Cerebellar nuclear complex (tissue), 1 donor: Measurements from ENCODE around the gene STX1A.
A peak's percentile ranks its signal among the peaks of the same experiment; 100 is the strongest.
"Not testable (repeated sequence)": the region's sequence is repeated elsewhere in the genome, so short reads cannot be mapped to it uniquely, and the experiment has no call there.

Source experiments
- DNase-seq, 2 experiments: peaks; one replicate each; lab custom pipeline; 2025; lab: John Stamatoyannopoulos, UW

Gene STX1A

GRCh38 chr7:73735528-73735905 is 16.0 kb upstream of the STX1A start:
- no peak for DNase-seq

DNA sequence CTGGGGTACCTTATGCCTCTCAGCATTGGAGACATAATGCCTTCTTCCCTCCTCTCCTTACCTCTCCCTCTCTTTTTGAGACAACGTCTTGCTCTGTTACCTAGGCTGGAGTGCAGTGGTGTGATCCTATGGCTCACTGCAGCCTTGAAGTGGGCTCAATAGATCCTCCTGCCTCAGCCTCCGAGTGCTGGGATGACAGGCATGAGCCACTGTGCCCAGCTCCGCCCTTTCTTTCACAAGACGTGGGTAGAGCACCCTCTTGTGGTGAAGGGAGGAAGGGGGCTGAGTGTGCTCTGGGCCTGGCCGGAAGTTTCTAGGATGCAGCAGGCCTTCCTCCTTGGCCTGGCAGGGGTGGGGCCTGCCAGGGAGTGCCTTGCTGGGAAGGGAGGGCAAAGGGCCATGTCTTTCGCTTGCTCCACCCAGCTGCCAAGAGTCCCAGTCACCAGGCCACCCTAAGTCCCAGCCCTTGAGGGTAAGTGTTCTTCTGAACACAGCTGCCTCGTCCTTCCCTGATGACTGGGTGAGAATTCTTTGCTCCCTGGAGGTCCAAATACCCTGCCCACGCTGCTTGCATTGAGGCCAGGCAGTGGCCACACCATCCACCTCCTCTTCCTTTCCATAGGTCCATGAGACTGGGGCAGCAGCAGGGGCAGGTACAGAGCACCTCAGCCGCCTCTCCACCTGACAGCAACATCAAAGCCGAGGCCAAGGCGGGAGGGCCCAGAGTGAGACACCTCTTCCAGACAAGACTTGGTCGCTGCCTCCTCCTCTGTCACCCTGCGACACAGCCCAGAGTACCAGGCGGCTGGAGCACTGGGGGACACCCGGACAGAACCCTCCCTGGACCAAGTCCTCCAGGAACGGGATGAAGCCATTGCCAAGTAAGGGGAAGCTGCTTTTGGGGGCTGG is 15.4 kb upstream of the STX1A start:
- DNase-seq = no peak

DNA sequence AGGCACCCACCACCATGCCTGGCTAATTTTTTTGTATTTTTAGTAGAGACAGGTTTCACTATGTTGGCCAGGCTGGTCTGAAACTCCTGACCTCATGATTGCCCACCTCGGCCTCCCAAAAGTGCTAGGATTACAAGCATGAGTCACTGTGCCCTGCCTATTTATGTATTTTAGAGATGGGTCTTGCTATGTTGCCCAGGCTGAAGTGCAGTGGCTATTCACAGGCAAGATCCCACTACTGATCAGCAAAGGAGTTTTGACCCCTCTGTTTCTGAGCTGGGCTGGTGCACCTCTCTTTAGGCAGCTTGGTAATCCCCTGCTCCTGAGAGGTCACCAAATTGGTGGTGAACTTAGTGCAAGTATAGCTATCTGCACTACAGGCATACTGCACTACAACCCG is 12.9 kb upstream of the STX1A start:
- no peak for DNase-seq

DNA sequence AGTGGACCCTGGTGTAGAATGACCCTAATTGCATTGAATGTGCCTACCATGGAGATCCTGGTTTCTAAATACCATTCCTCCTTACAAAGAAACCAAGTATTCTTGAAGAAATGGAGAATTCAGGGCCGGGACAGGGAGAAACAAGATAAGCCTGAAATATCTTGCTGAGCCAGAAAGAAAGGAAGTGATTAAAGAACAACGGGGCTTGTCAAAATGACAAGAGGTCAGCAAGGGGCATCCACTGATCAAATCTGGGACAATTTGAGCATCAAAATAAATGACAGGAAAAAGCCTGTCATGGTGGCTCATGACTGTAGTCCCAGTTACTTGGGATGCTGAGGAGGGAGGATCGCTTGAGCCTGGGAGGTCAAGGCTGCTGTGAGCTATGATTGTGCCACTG is 11.0 kb upstream of the STX1A start:
- DNase-seq = no peak

DNA sequence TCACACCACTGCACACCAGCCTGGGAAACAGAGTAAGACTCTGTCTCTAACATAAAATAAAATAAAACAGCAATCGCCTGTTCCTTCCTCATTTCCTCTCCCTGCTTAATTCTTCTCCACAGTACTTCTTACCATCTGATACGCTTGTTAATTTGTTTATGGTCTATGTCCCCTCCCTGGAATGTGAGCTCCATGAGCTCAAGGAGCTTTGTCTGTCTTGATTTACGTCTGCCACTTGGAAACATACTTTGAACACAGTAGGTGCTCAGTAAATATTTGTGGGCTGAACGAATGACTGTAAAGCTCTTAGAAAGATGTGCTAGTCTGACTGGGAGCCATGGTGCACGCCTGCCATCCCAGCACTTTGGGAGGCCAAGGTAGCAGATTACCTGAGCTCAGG is 9.1 kb upstream of the STX1A start:
- DNase-seq = no peak

DNA sequence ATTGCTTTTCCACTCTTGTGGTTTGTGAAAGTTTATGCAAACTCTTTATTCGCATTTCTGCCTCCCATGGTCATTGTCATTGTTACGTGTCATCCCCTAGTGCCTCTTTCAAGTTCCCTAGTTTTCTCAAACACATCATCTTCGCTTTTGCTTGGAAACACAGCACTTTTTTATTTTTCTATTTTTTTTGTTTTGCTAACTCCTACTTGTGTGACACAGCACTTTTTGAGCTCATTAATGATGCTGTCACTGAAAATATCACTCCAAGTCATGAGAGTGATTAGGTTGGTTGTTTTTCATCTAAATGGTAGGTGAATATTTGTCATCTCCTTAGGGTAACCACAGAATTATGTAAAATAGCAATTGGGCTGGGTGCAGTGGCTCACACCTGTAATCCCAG is 8.5 kb upstream of the STX1A start:
- no peak for DNase-seq

DNA sequence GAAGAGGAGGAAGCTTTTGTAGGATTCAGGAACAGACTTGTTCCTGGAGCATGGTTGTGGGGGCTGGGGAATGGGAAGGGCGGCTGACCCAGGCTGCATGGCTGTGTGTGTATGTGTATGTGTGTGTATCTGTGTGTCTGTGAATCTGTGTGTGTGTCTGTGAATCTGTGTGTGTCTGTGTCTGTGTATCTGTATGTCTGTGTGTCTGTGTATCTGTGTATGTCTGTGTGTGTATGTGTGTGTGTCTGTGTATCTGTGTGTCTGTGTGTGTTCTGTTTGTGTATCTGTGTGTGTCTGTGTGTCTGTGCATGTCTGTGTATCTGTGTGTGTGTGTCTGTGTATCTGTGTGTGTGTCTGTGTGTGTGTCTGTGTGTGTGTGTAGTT is 6.6 kb upstream of the STX1A start:
- no peak for DNase-seq

GRCh38 chr7:73723813-73724212 is 4.3 kb upstream of the STX1A start:
- no peak for DNase-seq

DNA sequence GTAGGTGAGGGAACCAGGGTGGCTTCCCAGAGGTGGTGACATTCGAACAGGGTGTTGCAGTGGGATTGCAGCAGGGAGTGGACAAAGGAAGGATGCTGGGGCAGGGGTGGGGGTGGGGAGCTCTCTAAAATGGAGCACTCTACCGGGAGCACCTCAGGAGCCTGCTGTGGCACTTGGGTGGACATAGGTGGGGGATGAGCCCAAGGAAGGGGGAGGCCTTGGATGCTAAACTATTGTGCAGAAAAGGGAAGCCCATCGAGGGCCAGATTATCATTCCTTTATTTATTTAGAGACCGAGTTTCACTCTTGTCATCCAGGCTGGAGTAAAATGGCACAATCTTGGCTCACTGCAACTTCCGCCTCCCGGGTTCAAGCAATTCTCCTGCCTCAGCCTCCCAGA is 3.3 kb upstream of the STX1A start:
- DNase-seq = no peak

DNA sequence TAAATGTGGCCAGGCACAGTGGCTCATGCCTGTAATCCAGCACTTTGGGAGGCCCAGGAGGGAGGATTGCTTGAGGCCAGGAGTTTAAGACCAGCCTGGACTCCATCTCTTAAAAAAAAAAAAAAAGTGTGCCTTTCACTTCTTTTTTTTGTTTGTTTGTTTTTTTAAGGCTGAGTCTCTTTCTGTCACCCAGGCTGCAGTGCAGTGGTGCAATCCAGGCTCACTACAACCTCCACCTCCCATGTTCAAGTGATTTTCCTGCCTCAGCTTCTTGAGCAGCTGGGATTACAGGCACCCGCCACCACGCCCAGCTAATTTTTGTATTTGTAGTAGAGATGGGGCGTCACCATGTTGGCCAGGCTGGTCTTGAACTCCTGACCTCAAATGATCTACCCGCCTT is 2.7 kb upstream of the STX1A start:
- DNase-seq = not testable (repeated sequence)

GRCh38 chr7:73721377-73721817 is 1.9 kb upstream of the STX1A start:
- peak; percentile 90 to 93 for DNase-seq

- not testable (repeated sequence) for DNase-seq
Observed at GRCh38 chr7:73720443-73720842, 974 bp upstream of the STX1A start.

DNA sequence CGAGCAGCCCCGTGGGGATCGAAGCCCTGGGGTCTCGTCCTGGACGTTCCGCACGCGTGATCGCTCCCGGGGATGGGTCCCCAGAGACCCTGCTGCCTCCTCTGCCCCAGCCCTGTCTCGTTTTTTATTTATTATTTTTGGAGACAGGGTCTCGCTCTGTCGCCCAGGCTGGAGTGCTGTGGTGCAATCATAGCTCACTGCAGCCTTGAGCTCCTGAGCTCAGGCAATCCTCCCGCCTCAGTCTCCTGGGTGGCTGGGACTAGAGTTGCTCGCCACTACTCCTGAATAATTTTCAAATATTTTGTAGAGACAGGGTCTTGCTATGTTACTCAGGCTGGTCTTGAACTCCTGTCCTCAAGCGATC is 319 bp upstream of the STX1A start:
- DNase-seq = no peak

DNA sequence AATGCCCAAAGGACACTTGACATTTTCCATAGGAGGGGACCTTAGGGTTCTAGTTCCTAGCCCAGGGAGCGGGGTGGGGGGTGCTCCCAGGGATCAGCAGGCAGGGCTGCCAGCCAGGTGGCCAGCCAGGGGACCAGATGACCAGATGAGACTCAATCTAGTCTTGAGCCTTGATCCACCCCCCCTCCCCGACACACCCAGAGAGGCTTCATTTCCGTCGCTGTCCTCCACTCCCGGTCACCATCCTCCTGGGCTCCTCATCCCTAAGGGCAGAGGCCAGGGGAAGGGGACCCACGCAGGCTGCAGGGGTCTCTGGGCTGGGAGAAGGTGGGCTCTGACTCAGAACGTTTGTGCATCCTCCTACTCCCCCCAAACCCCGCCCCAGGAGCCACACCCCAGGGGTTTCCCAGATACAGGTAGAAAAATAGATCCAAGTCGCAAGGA is 1.0 kb downstream of the STX1A start:
- no peak for DNase-seq

- DNase-seq = no peak
Observed at GRCh38 chr7:73717991-73718405, 1.5 kb downstream of the STX1A start.

DNA sequence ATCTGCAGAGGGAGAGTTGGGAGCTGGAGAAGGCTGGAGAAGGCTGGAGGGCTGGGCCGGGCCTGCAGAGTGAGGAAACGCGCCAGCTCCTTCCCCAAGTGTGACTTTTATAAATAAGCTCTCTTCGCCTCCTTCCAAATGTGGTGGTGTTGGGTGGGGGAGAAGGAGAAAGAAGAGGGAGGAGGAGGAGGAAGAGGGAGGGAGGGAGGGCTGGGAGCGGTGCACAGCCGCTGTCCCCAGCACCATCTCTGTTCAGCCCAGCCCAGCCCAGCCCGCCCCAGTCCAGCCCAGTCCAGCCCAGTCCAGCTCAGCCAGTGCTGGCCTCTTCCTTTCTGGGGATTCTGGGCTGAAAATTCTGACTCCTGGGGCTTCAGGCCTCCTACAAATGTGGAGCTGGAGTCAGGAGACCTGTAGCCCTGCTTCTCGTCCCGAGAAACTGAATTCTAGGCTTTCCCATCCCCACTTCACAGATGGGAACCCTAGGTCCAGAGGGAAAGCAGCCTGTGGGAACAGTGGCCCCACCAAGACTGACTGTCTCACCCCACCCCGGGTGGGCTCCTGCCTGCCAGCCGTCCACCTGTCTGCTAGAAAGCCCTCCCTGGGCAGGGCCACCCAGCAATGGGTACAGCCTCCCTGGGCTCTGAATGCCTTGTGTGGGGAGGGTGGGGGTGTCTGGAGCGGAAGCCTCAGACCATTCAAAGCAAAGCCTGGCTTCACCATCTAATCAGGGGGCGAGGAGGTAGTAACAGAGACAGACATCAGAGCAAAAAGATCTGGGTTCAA is 2.3 kb downstream of the STX1A start:
- no peak for DNase-seq

GRCh38 chr7:73716318-73716890 is 3.1 kb downstream of the STX1A start:
- DNase-seq = no peak

GRCh38 chr7:73715648-73716317 is 3.7 kb downstream of the STX1A start:
- no peak for DNase-seq

GRCh38 chr7:73713319-73713718 is 6.2 kb downstream of the STX1A start:
- DNase-seq = not testable (repeated sequence)

GRCh38 chr7:73712773-73713172 is 6.7 kb downstream of the STX1A start:
- no peak for DNase-seq

DNA sequence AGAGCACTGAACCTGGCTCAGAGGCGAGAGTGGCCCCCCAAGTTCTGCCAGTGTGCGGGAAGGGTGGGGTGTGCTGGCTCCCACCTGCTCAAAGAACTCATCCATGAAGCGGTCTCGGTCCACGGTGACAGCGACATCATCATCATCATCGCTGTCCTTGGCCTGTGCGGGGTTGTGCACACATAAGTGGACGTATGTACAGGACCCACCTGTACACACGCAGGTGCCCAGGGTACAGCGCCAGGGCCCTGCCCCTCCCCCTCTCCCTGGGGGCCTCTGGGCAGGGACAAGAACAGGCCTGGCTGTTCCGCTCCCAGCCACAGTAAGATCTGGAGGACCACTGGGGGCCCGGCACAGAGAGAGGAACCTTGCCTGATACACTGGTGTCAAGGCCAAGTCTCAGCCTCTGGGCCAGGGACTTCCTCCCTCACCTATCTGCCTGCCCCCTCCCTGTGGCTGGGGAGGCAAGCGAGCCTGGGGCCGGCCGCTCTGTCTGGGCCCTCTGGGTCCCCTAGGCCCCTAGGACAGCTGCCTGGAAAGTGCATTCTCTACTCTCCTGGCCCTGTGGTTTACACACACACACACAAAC is 10.4 kb downstream of the STX1A start:
- DNase-seq = no peak
